MCF 10A (cell line): ENCODE results near the gene MAGEA12. TPM values are rescaled to one million over a fixed set of nuclear protein-coding genes. Genes with fewer than 3 reads are reported as not detected.
"Not testable (repeated sequence)": the region's sequence is repeated elsewhere in the genome, so short reads cannot be mapped to it uniquely, and the experiment has no call there.

ENCODE experiments used
- BruUV-seq: library from RNA; stranded (reverse); fragments of 400-500 nt; replicated peaks from 2 replicates; lab custom pipeline; 2021; lab: Mats Ljungman, UMichigan
- CTCF ChIA-PET: fragments of 300-600 bp; sonication (Branson Sonifier 250); formaldehyde crosslinking; extraction: SDS; loops from one replicate; lab custom pipeline; 2021; ENCODE audit warnings: antibody characterized with exemption, inconsistent platforms; lab: Yijun Ruan, JAX
- POLR2A ChIA-PET: fragments of 300-600, 350-650 bp; sonication (Branson Sonifier 250); formaldehyde crosslinking; extraction: SDS; loops from one replicate; lab custom pipeline; 2020; ENCODE audit warnings: antibody characterized with exemption, inconsistent platforms; lab: Yijun Ruan, JAX
- DNase-seq: peaks from one replicate; pipeline ENCODE4 v3.0.0-alpha.2; 2018; ENCODE audit not compliant: unreplicated experiment
- H3K27ac Mint-ChIP-seq: one replicate; pipeline ENCODE4 v1.8.0; 2022; ENCODE audit warnings: mild to moderate bottlenecking, low read depth, mixed read lengths; ENCODE audit not compliant: unreplicated experiment
- H3K27me3 Mint-ChIP-seq: one replicate; pipeline ENCODE4 v1.8.0; 2022; ENCODE audit warnings: mixed read lengths; ENCODE audit not compliant: insufficient read depth, unreplicated experiment
- H3K36me3 Mint-ChIP-seq: one replicate; pipeline ENCODE4 v1.8.0; 2022; ENCODE audit warnings: mild to moderate bottlenecking, moderate library complexity, mixed read lengths; ENCODE audit not compliant: insufficient read depth, unreplicated experiment
- H3K4me1 Mint-ChIP-seq: one replicate; pipeline ENCODE4 v1.8.0; 2022; ENCODE audit warnings: mixed read lengths; ENCODE audit not compliant: insufficient read depth, unreplicated experiment
- H3K4me3 Mint-ChIP-seq: one replicate; pipeline ENCODE4 v1.8.0; 2022; ENCODE audit warnings: mild to moderate bottlenecking, moderate library complexity, mixed read lengths; ENCODE audit not compliant: unreplicated experiment
- H3K9me3 Mint-ChIP-seq: one replicate; pipeline ENCODE4 v1.8.0; 2022; ENCODE audit warnings: mixed read lengths; ENCODE audit not compliant: unreplicated experiment
- intact Hi-C: fragments of 100-400 bp; cut with micrococcal nuclease; formaldehyde crosslinking; loops from 2 replicates; pipeline ENCODE4 v1.14.1; 2022
- total RNA-seq: library from RNA; stranded (reverse); gene quantifications from 2 replicates; pipeline ENCODE4 v1.2.3, GENCODE V29; 2022

Gene MAGEA12
- total RNA-seq, 1 experiment from 2014 or later, result not detected

DNA sequence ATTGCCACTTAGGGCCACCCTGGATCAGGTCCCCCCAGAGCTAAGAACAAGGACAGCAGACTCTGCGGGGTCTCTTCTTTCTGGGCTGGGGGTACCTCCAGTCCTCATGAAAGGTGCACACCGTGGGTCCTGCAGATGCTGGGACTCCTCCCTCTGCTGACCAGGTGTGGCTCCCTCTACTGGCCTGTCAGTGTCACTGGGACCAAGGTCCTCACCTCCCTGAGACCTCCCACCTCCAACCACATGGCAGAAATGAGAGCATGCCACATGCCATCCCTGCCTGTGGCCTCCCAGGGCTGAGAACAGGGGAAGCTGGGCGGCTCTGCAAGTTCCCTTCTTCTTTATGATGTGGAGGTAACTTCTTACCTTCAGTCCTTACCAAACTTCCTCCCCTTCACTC lies 53.5 kb downstream of the MAGEA12 start:
- CTCF ChIA-PET, BruUV-seq, intact Hi-C loops, H3K27me3 Mint-ChIP-seq, H3K9me3 Mint-ChIP-seq, POLR2A ChIA-PET, H3K27ac Mint-ChIP-seq, DNase-seq, H3K4me3 Mint-ChIP-seq, H3K4me1 Mint-ChIP-seq, H3K36me3 Mint-ChIP-seq: not testable (repeated sequence)

Other genes starting within 250 kb of the MAGEA12 start
- gene GABRQ, start 95.9 kb upstream of the MAGEA12 start, total RNA-seq, result 0.05 TPM in 1 of 2 replicates, not detected in the other
- gene MAGEA3, start 35.0 kb upstream of the MAGEA12 start, total RNA-seq, result not detected in 2 replicates
- not detected in 2 replicates for gene CSAG2, start 24.5 kb upstream of the MAGEA12 start, total RNA-seq
- not detected in 2 replicates for gene MAGEA2B, start 19.1 kb upstream of the MAGEA12 start, total RNA-seq
- gene CSAG1, start within 50 bp of the MAGEA12 start, total RNA-seq, result not detected in 2 replicates
- gene MAGEA2, start 20.1 kb downstream of the MAGEA12 start, total RNA-seq, result not detected in 2 replicates
- gene CSAG3, start 25.5 kb downstream of the MAGEA12 start, total RNA-seq, result not detected in 2 replicates
- gene MAGEA6, start 35.9 kb downstream of the MAGEA12 start, total RNA-seq, result not detected in 2 replicates
- gene CETN2, start 97.0 kb downstream of the MAGEA12 start, total RNA-seq, result 22.5 and 29.3 TPM in 2 replicates
- 12.8 and 13.7 TPM in 2 replicates for gene NSDHL, start 97.3 kb downstream of the MAGEA12 start, total RNA-seq
- gene ZNF185, start 164.3 kb downstream of the MAGEA12 start, total RNA-seq, result 14.2 and 17.8 TPM in 2 replicates